T-helper 9 cell (primary cell): ENCODE measurements around the gene RASD2.

Source experiments
- DNase-seq: peaks from one replicate; pipeline ENCODE4 v3.0.0-alpha.2; 2020

Gene RASD2

DNA sequence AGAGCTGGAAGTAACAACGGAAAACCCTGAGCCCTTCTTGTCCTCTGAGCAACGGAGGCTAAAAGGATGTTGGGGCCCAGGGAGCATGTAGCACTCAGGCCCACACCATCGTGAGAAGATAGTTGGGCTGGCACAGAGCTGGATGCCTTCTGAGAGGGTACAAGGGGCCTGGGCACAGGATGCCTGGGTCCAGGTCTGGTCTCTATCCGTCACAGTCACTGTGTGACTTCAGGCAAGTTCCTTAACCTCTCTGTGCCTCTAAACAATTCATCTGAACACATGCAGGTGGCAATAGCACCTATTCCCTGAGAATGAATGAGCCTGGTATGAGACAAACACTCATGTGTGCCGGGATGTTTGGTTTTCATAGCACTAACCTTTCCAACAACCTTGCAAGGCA, 47.3 kb downstream of the RASD2 start:
- no peak for DNase-seq

DNA sequence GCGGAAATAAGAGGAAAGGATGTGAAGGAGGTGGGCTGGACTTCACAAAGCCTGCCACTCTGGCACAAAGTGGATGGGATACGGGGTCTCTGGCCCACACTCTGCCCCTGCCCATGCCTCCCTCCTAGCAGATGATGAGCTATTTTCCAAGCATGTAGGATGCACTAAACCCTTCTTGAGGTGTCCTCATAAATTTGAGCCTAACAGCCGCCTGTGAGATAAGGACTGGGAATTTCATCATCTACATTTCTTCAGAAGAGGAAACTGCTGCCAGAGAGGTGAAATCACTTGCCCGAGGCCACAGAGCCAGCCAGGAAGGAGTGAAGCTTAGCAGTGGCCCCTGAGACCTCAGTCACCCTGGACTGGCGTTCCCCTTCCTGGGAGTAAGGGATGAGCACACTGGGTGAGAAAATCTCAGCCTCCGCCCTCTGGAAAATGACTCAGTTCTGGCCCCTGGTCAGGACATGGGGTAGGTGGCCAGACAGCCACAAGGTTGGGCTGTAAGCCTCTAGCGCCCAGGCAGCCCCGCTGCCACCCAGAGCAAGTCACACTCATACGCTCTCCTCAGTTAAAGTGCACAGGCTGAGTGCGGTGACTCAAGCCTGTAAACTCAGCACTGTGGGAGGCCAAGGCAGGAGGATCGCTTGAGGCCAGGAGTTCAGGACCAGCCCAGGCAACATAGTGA, 48.6 kb downstream of the RASD2 start:
- DNase-seq: no peak

DNA sequence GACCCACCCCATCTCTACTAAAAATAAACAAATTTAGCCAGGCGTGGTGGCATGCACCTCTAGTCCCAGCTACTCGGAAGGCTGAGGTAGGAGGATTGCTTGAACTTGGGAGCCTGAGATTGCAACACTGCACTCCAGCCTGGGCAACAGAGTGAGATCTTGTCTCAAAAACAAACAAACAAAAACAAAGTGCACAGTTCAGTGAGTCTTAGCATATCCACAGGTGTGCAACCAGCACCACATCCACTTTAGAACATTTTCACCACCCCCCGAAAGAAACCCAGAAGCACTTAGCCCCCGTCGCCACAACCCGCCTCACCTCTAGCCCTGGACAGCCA, 49.1 kb downstream of the RASD2 start:
- DNase-seq: no peak

DNA sequence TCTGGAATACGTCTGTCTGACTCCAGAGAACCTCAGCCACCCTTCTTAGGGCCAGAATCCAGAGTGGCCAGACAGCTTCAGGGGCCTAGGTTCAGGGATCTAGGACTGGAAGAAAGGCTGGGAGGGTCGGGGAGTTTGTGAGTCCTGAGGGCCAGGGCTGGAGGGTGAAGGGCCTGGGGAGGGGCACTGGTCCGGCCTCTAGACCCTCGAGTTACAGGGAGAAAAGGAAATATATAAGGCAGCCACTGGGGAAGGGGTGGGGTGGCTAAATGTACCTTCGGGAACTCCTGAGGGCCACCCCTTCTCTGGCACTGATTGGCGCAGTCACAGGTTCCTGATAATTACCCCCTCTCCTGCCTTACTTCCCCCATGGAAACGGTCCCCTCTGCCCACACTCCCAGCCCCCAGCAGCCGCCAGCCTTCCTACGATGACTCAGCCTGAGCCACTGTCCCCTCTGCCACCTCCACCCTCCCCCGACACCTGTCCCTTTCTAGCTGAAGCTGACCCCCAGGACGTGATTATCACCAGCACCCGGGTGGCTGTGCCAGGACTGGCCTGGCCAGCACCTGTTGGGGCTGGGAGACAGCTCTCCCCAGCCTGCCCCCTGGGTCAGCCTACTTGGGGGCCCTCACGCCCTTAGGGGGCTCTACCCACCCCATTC, 50.1 kb downstream of the RASD2 start:
- DNase-seq: no peak

DNA sequence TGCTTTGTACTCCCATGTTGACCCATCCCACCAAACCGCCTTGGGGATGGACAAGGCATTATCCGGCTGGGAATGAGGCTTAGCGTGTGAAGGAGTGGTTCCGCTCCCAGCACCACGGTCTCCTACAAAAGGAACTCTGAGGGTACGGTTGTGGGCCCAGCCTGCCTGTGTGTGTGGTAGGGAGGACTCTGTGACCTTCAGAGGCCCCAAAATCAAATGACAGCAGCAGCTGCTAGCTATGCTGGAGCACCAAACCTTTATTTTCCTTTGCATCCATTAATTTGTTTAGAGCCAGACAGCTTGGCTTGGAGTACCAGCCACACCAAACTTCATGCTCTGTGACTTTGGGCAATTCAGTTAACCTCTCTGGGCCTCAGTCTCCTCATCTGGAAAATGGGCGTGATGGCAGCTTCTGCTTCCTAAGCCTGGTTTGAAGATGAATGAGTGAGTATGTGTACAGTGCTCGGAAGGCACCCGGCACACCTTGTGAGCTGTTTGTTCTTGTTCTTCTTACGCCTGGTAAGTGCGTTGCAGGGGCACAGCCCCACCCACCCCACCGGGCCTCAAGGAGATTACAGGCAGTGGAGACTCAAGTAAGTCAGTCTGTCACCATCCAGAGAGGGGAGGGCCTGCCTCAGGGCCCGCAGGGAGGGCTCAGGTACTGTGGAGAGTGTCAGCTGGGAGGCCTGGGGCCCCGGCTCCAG, 51.2 kb downstream of the RASD2 start:
- DNase-seq: no peak

DNA sequence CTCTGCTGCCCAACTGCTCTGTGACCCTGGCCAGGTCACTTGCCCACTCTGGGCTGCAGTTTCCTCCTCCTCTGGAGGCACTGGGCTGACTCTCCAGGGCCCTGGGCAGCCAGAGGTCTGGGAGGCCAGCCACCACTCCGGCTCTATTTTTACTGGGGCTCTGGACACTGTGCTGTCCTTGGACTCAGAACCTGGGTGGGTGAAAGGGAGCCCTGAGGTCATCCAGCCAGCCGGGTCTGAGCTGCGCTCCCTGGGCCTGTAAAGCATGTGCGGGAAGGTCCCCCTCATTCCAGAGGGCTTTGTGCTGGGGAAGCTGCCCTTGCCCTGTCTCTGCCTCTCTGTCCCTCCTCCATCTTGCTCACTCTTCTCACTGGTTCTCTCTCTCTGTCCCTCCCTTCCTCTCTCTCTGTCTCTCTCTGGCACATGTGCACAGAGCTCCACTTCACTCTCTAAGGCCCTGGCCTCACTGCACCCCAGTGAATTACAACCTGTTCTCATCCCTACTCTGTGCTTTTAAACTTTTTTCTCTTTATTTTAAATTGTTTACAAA, 51.9 kb downstream of the RASD2 start:
- DNase-seq: no peak

DNA sequence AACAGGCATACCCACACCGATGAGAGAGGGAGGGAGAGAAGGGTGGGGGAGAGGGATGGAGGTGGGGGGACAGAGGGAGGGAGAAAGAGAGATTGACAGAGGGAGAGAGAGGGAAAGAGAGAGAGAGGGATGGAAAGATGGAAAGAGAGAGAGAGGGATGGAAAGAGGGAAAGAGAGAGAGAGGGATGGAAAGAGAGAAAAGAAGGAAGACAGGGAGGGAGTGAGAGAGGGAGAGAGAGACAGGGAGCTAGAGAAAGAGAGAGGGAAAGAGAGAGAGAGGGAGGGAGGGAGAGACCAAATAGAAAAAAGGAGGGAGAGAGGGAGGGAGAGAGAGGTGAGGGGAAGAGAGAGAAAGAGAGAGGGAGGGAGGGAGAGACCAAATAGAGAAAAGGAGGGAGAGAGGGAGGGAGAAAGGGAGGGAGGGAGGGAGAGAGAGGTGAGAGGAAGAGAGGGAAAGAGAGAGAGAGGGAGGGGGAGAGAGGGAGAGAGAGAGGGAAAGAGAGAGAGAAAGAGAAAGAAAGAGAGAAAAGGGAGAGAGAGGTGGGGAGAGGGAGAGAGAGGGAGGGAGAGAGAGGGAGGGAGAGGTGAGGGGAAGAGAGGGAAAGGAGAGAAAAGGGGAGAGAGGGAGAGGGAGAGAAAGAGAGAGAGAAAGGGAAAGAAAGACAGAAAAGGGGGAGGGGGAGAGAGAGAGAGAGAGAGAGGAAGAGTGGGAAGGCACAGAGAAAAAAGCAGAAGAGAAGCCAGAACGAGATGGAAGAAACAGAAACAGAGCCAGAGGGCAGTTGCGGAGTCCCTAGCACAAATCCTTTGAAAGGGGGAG, 52.6 kb downstream of the RASD2 start:
- DNase-seq: no peak

DNA sequence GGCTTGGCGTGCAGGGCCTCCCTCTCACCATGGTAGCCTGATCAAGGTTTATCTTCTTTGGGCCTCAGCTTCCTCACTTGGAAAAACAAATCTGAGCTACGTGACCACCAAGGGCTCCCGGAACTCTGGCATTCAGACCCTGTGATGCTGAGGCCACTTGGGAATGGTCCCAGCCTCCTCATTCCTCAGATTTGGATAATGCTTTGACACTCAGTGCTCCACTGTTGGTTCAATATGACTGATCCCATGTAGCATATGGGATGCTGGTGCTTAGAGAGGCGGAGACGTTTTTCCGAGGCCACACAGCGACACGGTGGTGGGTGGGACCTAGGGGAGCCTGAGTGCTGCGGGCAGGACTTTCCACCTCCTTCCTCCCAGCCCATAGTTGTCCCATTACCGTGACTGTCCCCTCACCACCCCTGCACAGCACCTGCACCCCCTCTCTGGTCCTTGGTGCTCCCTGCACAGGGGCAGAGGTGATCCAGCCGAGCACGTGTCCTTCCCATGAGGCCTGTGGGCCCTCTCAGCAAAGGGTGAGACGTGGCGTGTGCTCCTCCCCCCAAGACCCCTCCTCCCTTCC, 53.4 kb downstream of the RASD2 start:
- no peak for DNase-seq

DNA sequence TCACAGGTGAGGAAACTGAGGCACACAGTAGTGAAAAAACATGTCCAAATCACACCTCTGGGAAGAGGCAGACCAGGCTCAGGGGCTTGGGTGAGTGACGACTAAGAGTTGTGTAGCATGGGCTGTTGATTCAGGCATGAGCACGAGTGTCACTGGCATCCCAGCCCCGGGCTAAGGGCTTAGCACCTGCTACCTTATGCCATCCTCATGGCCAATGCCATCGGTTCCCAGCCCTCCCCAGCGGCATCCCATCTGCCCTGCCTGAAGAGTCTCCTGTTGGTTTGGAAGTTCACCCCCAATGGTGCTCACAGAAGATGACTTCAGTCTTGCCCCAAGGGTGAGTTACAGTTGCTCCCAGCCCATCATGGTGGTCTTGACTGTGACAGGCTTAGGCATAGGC, 54.1 kb downstream of the RASD2 start:
- no peak for DNase-seq

DNA sequence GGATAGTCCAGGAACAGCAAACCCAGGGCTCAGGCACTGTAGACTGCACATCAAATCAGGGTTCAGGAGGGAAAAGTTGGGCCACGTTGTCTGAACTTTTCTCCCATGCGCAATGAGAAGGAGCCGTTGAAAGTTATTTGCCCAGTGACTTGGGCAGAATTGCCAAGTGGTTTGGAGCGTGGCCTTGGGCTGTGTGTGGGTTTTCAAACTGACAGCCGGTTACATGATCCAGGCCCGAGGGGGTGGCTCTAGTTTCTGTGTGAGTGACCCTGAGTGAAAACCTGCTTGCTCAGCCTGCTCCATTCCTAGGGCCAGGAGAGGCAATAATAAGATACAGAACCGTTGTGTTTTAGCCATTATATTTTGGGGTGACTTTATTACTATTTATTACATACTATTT, 56.2 kb downstream of the RASD2 start:
- DNase-seq: no peak

DNA sequence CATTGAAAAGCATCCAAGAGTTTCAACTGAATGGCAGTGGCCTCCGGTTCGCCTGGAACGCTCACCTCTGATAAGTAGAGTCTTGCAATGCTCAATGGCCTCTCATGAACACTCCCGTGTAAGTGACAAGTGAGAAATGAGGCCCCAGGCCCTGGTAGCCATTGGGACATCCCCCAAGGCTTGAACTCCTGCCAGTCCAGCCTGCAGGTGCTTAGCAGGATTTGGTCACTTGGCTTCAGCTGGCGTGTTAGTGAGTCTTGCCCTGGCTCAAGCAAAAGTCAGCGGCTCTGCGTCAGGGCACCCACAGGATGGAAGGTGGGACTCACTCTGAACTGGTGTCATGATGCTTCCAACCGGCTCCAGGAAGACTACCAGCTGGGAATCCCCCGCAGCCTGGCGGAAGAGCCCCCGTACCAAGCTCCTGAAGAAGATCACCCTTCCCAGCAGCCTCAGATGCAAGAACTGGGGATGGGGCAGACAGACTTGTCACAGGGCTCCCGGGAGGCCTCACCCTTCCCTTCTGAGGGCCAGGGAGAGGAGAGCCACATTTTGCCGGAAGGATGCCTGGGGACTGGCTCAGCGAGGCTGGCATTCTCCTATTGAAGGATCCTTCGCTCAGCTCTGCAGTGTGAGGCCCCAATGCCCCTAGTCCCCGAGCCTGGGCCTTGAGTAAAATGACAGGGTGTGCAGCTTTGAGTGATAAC, 57.2 kb downstream of the RASD2 start:
- no peak for DNase-seq

DNA sequence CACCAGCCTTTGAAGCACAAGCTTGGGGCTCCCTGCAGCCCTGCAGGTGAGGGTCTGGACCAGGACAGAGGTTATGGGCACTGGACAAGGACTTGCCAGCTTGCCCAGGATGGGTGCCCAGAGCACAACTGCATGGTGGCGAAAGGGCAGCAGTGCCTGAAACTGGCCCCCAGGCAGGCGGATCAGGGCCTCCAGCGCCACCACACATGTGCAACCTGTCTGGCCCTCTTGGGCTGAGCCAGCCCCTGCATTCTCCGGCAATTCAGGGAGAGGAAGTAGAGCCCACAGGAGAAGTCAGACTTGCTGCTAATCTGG, 57.7 kb downstream of the RASD2 start:
- DNase-seq: no peak

DNA sequence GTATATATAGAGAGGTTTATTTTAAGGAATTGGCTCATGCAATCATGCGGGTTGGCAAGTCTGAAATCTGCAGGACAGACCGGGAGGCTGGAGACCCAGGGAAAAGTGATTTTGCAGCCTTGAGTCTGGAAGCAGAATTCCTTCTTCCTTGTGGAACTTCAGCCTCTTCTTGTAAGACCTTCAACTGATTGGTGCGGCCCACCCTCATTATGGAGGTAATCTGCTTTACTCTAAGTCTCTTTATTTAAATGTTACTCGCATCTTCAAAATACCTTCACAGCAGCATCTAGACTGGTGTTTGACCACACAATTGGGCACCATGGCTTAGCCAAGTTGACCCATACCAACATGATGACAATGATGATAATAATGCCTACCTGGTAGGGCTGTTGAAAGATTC, 58.7 kb downstream of the RASD2 start:
- no peak for DNase-seq

DNA sequence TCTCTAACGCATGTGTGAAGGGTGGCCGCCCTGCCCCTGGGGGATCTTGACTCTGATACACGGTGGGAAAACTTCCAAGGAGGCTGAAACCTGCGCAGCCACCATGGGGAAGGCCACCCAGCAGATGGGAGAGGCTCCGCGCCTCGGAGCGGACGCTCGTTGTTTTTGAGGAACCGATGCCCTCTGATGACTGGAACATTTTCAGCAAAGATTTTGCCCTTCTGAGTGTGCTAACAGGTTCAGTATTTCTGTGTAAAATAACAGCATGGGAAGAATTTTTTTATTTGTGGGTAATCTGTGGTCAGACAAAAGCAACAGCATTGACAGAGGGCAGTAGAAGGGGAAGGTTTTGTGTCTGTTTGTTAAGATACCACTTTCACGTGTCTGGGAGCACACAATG, 59.8 kb downstream of the RASD2 start:
- DNase-seq: no peak

DNA sequence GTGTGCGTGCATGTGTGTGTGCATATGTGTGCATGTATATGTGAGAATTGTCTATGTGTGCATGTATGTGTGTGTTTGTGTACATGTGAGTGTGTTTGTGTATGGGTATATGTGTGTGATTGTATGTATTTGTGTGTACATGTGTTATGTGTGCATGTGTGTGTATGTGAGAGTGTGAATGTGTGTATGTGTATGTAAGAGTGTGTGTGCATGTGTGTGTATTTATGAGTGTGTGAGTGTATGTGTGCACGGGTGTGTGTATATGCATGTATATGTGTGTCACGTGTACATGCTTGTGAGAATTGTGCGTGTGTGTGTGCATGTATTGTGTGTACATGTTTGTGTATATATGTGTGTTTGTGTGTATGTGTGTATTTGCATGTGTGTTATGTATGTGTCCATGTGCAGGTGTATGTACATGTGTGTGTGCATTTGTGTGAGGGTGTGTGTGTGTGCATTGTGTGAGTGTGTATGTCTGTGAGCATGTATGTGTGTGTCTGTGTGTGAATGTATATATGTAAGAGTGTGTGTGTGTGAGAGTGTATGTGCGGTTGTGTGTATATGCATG, 60.5 kb downstream of the RASD2 start:
- DNase-seq: no peak

DNA sequence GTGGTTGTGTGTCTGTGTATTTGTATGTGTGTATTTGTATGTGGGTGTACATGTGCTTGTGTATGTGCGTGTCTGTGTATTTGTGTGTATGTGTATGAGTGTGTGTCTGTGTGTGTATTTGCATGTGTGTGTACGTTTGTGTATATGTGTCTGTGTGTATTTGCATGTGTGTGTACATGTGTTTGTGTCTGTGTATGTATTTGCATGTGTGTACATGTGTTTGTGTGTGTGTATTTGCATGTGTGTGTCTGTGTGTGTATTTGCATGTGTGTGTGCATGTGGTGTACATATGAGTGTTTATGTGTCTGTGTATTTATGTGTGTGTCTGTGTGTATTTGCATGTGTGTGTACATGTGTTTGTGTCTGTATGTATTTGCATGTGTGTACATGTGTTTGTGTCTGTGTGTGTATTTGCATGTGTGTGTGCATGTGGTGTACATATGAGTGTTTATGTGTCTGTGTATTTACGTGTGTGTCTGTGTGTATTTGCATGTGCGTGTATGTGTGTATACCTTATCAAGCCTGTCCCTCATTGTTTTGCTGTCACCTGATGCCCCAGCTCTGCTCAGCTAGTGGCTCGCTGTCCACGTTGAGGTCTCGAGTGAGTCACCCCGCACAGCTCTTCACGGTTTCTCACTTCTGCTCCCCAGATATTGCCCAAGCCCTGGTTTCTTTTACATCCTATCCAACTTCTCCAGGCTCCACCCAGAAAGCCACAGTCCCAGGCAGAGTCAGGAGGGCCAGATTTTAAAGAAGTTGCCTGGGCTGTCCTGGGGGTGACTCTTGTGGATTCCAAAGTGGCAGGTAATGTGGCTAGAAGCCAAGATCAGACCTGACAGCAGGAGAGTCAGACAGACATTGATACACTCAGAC, 61.3 kb downstream of the RASD2 start:
- no peak for DNase-seq
